Activated T-cell treated with anti-CD3 and anti-CD28 coated beads, Interleukin-2, amount 50 U/mL, for 4 hours (primary cell): ENCODE measurements around the gene CD79A. TPM values are rescaled to one million over a fixed set of nuclear protein-coding genes. Genes with fewer than 3 reads are reported as not detected.

Source experiments
- ATAC-seq, 2 donors: fragments of 200-7000 bp; cut with Tn5 transposase; one replicate each; pipeline ENCODE4 v1.10.0; 2021
- DNase-seq: peaks from one replicate; pipeline ENCODE4 v3.0.0-alpha.2; 2020
- H3K27me3 Mint-ChIP-seq: one replicate; pipeline ENCODE4 v1.8.0; 2021; ENCODE audit warnings: low read depth, mixed read lengths
- H3K36me3 Mint-ChIP-seq: one replicate; pipeline ENCODE4 v1.8.0; 2022; ENCODE audit warnings: mixed read lengths; ENCODE audit not compliant: insufficient read depth
- H3K4me1 Mint-ChIP-seq: one replicate; pipeline ENCODE4 v1.8.0; 2021; ENCODE audit warnings: low read depth, mixed read lengths
- H3K4me3 Mint-ChIP-seq: one replicate; pipeline ENCODE4 v1.8.0; 2021; ENCODE audit warnings: mild to moderate bottlenecking, moderate library complexity, mixed read lengths
- H3K9me3 Mint-ChIP-seq: one replicate; pipeline ENCODE4 v1.8.0; 2021; ENCODE audit warnings: mixed read lengths
- total RNA-seq, 3 donors: library from RNA; stranded (reverse); gene quantifications; one replicate each; pipeline ENCODE4 v1.2.1, GENCODE V29; 2021

The CD79A gene
- total RNA-seq, 3 donors from 2014 or later = 2.2 to 7.8 (median 2.7) TPM

- Mint-ChIP-seq H3K9me3 (no peaks in the 10 kb centered on the region), H3K36me3 (no peaks in the 10 kb centered on the region), H3K4me3 (peak overlapping the region; percentile 83), H3K27me3 (no peaks in the 10 kb centered on the region), H3K4me1 (peaks cover 36% of the 10 kb centered on the region)
- ATAC-seq (peak; percentile 65 to 68), DNase-seq (no peak)
These were observed 51.9 kb downstream of the CD79A start for GRCh38 chr19:41928754-41929535.

GRCh38 chr19:41929536-41930071, 52.5 kb downstream of the CD79A start:
- Mint-ChIP-seq H3K9me3 (no peaks in the 10 kb centered on the region), H3K36me3 (no peaks in the 10 kb centered on the region), H3K4me3 (peak overlapping the region; percentile 37), H3K27me3 (no peaks in the 10 kb centered on the region), H3K4me1 (peaks cover 40% of the 10 kb centered on the region)
- no peak for ATAC-seq
- DNase-seq = no peak

- ATAC-seq (no peak), DNase-seq (no peak)
- Mint-ChIP-seq H3K9me3 (no peaks in the 10 kb centered on the region), H3K4me3 (no peak overlapping the region), H3K36me3 (no peaks in the 10 kb centered on the region), H3K27me3 (peaks cover 2% of the 10 kb centered on the region), H3K4me1 (peaks cover 47% of the 10 kb centered on the region)
These were observed 53.2 kb downstream of the CD79A start for GRCh38 chr19:41930322-41930722.

Other genes starting within 250 kb of the CD79A start
- under 1 TPM in 1 of 3 donors, not detected in 2; 0.25 TPM for gene CEACAM7, start 189.0 kb upstream of the CD79A start, total RNA-seq
- gene CEACAM5, start 168.7 kb upstream of the CD79A start, total RNA-seq = under 1 TPM; 0.30 to 0.46 (median 0.37) TPM
- gene CEACAM6, start 121.7 kb upstream of the CD79A start, total RNA-seq = under 1 TPM; 0.23 to 0.27 (median 0.26) TPM
- gene CEACAM3, start 80.7 kb upstream of the CD79A start, total RNA-seq = not detected
- gene LYPD4, start 32.6 kb upstream of the CD79A start, total RNA-seq = not detected
- not detected for gene DMRTC2, start 32.2 kb upstream of the CD79A start, total RNA-seq
- 1,000 to 10,000 TPM; 3,437 to 3,718 (median 3,468) TPM for gene RPS19, start 17.0 kb upstream of the CD79A start, total RNA-seq
- gene ARHGEF1, start 5.9 kb downstream of the CD79A start, total RNA-seq = 100 to 1,000 TPM; 286 to 314 (median 301) TPM
- 1 to 10 TPM in 2 of 3 donors, under 1 TPM in 1; 0.83 to 2.0 (median 1.5) TPM for gene ERFL, start 51.2 kb downstream of the CD79A start, total RNA-seq
- gene RABAC1, start 82.0 kb downstream of the CD79A start, total RNA-seq = 10 to 100 TPM; 63.1 to 82.1 (median 70.4) TPM
- gene ATP1A3, start 117.0 kb downstream of the CD79A start, total RNA-seq = 1 to 10 TPM; 2.8 to 4.9 (median 3.7) TPM
- 1 to 10 TPM in 1 of 3 donors, under 1 TPM in 2; 0.49 to 1.1 (median 0.61) TPM for gene GRIK5, start 192.9 kb downstream of the CD79A start, total RNA-seq
- gene ZNF574, start 198.9 kb downstream of the CD79A start, total RNA-seq = 10 to 100 TPM; 19.9 to 20.7 (median 20.6) TPM